GM10266 (cell line): ENCODE data around the gene LYPLAL1.

Experiments
- DNase-seq: peaks from one replicate; pipeline ENCODE4 v3.0.0; 2012; ENCODE audit errors: extremely low spot score
- TF ChIP-seq, protein P1 (sequence below): IDR thresholded peaks from 2 replicates; pipeline ENCODE4 v1.5.1; 2012; ENCODE audit warnings: mild to moderate bottlenecking, low read depth; ENCODE audit not compliant: control insufficient read depth, insufficient read depth; ENCODE audit errors: missing control alignments

LYPLAL1 gene

DNA sequence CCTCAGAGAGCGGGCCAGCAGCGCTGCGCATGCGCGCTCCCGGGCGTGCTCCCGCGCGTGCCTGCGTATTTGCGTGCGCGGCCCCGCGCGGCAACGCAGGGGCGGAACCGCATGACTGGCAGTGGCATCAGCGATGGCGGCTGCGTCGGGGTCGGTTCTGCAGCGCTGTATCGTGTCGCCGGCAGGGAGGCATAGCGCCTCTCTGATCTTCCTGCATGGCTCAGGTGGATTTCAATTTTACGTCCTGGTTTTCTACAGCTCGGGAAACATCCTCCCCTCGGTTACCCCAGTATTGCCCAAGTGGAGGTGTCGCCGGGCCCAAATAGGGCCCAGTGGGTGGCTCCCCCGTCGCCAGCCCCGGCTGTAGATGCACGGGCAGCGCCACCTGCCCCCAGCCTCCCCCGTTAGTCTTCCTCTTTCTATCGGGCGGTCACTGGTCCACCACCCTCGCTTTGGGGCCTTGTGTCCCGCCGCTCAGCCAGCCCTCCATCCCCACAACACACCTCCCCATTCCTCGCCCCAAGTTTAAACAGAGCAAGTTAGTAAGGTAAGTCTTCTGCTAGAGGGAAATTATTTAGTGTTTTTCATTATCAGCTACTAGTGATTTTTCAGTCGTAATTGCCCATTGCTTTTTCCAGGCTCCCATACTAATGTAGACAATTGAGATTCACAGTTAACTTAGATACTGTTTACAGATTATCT lies at the start of gene LYPLAL1:
TSS of gene LYPLAL1 (plus strand) at position 121 of the 702 bp plus-strand sequence. CDS start at position 134, 13 bp downstream.
- DNase-seq = peak; percentile 84
- TF ChIP-seq, protein P1, sequence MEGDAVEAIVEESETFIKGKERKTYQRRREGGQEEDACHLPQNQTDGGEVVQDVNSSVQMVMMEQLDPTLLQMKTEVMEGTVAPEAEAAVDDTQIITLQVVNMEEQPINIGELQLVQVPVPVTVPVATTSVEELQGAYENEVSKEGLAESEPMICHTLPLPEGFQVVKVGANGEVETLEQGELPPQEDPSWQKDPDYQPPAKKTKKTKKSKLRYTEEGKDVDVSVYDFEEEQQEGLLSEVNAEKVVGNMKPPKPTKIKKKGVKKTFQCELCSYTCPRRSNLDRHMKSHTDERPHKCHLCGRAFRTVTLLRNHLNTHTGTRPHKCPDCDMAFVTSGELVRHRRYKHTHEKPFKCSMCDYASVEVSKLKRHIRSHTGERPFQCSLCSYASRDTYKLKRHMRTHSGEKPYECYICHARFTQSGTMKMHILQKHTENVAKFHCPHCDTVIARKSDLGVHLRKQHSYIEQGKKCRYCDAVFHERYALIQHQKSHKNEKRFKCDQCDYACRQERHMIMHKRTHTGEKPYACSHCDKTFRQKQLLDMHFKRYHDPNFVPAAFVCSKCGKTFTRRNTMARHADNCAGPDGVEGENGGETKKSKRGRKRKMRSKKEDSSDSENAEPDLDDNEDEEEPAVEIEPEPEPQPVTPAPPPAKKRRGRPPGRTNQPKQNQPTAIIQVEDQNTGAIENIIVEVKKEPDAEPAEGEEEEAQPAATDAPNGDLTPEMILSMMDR = peak; percentile 15

DNA sequence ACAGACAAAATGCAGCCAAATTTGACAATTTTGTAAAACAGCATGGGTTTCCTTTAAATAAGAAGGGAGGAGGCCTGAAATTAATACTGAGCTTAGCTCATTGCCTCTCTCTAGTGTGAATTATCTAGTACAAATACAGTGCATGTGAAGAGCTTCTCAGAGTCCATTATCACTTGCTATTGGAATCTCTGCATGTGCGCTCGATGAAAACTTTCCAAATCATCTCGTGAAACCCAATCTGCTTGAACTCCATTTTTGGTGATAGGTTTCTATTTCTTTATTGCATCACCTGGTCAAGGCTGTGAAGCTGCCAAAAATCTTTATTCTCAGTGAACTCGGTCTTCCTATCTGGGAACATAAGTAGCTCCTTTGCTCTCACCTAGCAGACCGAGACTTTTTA lies 49.5 kb upstream of the LYPLAL1 start:
- TF ChIP-seq, protein P1 = no peak
- DNase-seq = no peak

DNA sequence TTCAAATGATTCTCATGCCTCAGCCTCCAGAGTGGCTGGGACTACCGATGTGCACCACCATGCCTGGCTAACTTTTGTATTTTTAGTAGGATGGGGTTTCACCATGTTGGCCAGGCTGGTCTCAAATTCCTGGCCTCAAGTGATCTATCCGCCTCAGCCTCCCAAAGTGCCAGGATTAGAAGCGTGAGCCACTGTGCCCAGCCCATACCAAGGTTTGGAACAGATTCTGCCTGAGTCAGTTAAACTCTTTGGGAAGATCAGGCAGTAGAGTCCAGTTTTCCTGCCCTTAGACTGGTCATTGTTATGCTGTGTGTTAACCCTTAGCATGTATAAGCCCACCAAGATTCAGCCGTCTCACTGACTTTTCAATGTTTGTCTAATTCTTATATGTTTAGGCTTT lies 48.3 kb upstream of the LYPLAL1 start:
- TF ChIP-seq, protein P1 = no peak
- no peak for DNase-seq

DNA sequence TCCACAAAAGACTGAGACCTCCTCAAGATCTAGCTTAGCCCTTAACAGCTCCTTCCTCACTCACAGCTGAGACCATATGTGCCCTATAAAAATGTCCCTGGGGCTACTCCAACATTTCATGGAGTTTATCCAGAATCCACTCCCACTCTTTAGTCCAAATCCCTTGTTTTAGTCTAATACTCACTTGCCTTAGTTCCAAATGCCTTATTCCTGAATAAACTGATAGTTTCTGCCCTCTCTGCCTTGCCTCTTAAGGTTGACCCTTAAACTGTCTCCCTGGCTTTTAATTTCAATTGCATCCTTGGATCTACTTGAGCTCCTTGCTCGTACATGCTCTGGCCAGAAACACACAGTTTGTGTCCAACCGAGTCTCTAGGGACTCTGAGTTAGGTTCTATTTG lies 47.3 kb upstream of the LYPLAL1 start:
- DNase-seq = no peak
- TF ChIP-seq, protein P1 = no peak

DNA sequence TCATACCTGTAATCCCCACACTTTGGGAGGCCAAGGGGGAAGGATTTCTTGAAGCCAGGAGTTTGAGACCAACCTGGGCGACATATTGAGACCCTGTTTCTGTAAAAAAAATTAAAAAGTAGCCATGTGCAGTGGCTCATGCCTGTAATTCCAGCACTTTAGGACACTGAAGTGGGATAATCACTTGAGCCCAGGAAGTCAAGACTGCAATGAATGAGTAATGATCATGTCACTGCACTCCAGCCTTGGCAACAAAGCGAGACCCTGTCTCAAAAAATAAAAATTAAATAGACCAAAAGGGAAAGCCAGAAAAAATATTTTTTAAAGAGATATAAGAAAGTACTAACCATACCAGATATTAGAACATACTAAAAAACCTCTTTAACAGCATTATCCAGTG lies 44.7 kb upstream of the LYPLAL1 start:
- TF ChIP-seq, protein P1 = no peak
- DNase-seq = no peak

DNA sequence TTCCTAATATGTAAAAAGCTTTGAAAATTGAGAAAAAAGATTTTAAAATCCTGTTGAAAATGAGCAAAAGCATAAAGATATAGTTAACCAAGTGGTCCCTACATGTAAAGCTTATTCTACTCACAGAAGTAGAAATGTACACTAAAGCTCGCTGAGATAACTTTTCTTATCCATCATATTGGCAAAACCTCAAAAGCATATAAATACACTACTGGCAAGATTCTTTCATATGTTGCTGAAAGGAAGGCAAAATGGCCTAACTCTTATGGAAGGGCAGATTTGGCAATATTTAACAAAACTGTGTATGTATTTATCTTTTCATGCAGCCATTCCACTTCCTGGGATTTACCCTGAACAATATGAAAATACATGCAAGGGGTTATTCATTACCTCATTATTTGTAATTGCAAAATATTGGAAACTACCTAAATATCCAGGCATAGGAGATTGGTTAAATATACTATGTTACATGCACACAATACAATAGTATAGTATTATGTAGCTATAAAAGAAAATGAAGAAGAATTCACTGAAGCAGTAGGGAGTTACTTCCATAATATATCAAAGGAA lies 43.2 kb upstream of the LYPLAL1 start:
- no peak for DNase-seq
- TF ChIP-seq, protein P1 = no peak

DNA sequence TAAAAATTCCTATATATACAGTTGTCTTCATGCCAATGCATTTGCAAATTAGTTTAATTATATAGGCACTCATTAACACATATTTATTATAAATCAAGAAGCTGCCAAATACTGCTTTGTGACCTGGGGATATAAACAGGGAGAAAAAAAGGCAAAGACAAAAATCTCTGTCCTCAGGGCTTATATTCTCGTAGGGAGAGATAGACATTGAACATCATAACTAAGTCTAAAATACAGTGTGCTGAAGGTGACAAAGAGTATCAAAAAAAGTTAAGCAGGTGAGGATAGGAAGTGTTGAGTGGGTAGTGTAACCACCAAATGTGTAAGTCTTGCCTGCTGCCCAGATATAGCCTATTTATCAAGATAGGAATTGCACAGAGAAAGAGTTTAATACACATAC lies 40.7 kb upstream of the LYPLAL1 start:
- DNase-seq = no peak
- TF ChIP-seq, protein P1 = no peak
